Measurements from ENCODE around the gene SSR4.

Gene SSR4

DNA sequence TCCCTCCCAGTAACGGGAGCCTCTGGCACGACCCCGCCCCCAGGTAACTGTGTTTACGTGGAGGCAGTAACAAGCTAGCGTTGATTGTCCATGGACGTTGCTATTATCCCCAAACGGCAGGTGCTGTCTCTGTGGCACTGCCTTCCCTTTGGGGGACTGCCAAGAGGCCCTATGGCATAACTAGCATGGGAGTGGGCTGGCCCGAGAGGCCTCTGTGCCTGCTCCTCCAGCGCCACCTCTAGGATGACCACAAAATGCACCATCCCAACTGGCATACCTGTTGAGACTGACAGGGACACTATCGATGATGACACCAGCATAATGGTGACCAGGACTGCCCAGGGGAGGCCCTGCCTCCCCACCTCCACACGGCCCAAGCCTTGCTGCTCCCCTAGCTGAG, 12.2 kb upstream of the SSR4 start:
- DNase-seq = no peak

DNA sequence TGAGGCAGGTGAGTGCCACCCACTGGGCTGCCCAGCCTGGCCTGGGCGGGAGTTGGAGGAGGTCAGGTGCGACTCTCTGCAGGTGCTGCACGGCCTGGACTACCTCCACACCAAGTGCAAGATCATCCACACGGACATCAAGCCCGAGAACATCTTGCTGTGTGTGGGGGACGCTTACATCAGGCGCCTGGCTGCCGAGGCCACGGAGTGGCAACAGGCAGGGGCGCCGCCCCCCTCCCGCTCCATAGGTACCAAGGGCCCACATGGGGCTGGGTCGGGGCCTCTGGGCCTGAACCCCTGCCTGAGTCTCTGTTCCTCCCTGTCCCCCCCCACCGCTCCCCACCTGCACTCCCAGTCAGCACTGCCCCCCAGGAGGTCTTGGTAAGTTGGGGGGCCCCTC, 11.6 kb upstream of the SSR4 start:
- no peak for DNase-seq

DNA sequence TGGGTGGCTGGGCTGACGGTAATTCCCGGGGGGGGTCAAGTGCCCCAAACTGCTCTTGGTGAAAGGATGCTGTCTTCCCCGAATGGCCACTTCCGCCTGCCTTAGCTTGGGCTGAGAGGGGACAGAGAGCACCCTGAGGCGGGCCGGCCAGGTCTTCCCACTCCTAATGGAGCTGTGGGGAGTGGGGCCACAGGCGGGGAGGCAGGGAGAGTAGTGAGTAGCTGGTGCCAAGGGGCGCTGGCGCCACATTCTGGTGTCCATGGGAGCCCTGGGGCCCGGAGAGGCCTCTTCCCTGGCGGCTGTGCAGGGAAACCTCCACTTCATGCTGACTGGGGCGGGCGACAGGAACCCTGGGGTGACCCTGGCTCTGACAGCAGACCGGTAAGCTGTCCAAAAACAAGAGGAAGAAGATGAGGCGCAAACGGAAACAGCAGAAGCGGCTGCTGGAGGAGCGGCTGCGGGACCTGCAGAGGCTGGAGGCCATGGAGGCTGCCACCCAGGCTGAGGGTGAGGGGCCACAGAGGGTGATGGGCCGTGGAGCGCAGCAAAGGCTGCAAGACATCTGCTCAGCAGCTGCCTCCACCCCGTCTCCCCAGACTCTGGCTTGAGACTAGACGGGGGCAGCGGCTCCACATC, 11.0 kb upstream of the SSR4 start:
- no peak for DNase-seq

DNA sequence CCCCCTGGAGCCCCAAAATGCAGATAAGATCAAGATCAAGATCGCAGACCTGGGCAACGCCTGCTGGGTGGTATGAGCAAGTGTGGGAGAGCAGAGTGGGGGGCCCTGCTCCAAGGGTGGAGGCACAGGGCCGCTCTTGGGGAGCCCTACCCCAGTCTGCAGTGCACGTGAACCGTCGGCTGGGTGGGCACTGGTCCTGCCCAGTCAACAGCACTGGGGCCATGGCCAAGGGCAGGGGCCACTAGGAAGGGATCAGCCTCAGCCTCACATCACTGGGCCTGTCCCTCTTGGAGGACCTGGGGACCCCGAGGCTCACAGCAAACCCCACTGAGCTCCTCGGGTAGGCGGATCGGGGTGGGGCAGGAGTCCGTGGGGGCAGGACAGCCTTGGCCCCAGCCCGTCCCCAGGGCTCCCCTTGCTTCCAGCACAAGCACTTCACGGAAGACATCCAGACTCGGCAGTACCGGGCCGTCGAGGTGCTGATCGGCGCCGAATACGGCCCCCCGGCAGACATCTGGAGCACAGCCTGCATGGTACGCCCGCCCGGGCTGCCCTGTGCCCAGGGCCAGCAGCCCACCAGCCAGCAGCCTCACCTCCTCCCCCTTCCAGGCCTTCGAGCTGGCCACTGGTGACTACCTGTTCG, 10.0 kb upstream of the SSR4 start:
- DNase-seq = no peak

DNA sequence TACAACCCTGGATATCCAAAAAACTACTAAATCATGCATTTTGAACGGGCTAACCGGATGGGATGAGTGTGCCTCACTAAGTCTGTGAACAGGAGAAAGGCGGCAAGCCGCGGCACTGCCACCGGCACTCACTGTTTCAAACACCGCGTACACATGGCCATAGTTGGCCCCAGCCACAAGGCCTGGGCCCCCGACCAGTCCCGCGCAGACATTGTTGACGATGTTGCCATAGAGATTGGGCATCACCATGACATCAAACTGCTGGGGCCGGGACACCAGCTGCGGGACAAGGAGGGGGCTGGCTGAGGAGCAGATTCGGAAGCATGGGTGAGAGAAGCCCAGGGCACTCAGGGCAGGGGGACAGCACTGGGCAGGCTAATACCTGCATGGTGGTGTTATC, 7.8 kb upstream of the SSR4 start:
- no peak for DNase-seq

DNA sequence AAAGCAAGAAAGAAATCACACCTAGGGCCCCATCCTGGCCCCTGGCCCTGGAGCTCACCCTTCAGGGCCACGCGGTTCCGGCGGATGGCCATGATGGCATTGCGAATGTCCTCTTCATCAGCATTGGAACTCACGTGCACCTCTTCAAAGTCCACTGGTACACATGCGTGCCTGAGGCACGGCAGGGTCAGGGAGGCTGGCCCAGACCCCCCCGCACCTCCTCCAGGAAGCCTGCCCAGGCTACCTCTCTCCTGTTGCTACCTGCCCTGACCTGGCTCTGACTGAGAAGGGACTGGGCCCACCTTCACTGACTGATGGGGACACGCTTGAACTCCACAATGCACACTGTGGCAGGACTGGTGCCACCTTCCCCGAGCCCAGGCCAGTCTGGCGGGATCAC, 4.8 kb upstream of the SSR4 start:
- no peak for DNase-seq

DNA sequence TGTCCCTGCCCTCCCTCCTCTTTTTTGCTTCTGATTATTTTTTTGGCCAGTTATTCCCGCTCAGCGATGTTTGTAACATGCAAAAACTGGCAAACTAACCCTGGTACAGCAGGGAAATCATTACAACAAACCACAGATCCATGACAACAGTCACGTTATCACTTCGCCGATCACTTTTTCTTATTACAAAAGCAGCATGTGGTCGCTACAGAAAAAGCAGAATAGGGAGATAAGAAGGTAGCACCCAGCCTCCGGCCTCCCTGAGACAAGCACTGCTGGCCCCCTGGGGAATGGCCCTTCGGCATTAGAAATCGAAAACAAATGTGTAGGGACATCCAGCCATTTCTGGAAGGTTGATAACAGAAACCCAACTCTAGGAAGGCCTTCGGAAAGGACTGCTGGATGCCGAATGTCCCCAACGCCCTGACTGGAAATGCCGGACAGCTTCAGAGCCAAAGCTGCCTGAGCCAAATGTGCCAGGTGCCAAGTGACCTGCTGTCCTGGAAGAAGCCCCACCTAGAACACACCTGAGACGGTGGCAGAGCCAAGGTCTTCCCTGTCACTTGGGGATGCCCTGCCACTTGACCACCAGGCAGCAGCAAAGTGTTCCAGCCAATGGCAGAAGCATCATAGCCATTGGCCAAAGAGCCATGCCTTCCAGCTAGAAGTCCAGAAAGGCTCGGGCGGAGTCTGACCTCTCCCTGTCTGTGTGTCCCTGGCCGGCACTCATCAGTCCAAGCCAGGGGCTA, 3.2 kb upstream of the SSR4 start:
- DNase-seq = no peak

DNA sequence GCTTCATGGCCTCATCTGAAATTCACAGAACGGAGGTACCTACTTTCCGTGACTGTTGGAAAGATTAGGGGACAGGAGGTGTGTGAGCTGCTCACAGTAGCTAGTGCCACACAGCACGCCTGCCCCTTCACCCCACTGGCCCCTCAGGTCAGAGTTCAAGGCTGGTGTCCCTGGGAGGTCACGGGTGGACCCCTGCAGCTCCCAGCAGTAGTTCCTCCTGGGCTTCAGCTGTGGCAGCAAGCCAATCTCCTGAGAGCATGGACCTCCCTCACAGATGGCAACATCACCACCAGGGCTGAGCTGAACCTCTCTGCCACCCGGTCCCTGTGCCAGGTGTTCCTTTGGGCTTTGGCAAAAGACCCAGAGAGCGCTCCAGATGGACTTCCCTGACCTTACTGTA, 2.1 kb upstream of the SSR4 start:
- DNase-seq = no peak

DNA sequence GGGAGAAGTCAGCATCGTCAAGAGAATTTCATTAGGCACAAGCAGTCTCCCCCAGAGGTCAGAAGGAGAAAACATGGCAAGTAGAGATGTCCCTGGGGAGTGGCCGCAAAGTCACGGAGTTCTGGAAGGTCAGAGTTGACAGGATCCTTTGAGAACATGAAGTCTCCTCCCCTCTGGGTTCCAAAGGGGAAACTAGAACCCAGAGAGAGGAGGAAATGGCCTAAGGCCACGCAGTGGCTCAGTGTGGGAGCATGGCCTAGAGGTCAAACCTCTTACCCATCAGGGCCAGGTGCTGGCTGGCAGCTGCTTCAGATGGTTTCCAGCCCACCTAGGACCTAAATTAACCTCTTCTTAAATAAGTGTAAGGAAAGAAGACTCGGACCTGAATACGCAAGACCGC, 1.2 kb upstream of the SSR4 start:
- DNase-seq = no peak

DNA sequence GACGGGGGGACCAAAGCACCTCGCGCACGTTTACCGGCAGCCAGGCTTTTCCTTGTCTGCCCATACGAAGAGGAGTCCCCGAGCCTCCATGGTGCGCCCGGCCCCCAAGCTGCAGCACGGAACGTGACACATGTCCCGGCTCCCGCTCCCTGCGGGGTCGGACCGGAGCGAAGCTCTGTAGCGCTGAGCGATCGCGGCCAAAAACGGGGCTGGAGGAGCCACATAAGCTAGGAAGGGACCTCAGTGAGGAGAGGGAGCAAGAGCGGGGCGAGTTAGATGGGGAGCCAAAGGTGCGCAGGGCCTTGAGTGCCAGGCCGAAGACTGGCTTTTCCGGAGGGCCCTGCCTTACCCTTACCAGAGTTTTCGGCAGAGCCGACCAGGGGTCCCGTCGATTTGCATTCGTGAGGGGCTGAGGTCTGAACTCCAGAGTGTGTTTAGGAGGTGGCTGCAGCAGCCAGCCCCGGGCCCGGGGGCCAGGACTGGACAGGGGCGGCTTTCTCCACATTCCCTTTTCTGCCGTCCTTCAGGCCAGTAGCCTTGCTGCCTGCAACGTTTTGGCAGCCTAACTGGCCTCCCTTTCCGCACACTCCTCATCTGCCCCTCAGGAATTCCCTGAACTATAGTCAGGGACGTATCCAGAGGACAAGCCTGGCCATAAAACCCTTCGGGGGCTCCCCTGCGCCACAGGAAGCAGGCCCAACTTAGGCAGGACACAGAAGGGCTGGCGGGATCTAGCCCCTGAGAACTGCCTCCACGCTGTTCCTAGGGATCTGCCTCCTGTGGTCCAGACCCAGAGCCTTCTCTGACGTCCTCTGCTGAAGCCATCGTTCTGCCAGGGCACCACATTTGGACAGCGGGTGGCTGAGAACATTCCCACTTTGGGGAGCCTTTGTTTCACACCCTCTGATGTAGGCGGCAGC, 689 bp downstream of the SSR4 start:
- no peak for DNase-seq

DNA sequence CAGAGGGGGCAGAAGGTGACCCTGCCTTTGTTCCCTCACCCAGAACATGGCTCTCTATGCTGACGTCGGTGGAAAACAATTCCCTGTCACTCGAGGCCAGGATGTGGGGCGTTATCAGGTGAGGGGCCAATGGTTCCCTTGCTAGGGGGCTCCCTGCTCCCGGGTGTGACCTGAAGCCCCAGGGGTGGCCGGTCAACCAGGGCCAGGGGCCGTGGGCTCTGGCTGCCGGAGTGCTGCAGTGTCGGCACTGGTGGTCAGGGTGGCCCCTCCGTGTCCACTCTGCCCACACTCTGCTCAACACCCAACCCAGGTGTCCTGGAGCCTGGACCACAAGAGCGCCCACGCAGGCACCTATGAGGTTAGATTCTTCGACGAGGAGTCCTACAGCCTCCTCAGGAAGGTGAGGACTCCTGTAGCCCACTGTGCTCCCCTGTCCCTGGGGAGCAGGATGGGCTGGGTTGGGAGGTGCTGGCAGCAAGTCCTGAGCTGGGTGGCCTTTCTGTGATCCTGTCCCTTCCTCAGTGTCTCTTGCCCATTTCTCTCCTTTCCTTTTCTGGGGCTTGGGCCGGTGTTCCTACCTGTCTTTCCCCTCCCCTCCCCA, 3.0 kb downstream of the SSR4 start:
- DNase-seq = no peak

DNA sequence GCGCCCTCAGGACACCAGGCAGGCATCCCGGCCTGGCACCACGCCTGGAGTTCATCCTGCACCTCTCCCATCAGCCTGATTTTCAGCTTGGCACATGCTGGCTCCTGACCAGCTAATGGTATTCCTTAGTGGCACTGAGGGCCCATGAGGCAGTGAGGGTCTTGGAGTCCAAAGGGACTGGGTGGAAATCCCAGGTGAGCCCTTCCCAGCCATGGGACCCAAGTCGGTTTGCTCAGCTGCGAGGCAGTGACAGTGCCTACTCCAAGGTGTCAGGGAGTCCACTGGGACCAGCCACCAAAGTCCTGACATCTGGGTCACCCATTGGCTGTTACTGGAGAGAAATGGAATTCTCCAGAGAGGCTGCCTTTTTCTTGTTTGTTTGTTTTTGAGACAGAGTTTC, 4.9 kb downstream of the SSR4 start:
- DNase-seq = no peak

DNA sequence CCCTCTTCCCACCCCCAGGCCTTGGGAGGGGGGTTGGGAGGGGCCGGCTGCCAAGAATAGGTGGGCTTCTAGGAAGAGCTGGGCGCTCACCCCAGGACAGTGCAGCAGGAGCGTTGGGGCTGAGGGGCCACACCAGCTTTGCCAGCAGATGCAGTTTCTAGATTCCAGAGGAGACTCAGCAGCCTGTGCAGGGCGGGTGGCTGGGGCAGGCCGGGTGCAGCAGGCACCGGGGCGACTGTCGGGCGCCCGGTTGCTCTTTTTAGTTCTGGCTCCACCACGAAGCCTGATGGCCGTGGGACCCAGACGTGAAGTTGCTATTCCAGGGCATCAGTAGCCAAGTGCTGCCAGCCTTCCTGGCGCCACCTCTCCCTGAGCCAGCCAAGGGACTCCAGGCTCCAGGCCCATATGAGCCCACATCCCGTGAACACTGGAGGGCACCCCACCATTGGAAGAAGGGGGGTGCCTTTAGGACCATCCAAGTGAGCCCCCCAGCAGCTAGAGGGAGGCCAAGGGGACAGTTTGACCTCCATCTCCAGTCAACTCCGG, 5.8 kb downstream of the SSR4 start:
- DNase-seq = no peak

DNA sequence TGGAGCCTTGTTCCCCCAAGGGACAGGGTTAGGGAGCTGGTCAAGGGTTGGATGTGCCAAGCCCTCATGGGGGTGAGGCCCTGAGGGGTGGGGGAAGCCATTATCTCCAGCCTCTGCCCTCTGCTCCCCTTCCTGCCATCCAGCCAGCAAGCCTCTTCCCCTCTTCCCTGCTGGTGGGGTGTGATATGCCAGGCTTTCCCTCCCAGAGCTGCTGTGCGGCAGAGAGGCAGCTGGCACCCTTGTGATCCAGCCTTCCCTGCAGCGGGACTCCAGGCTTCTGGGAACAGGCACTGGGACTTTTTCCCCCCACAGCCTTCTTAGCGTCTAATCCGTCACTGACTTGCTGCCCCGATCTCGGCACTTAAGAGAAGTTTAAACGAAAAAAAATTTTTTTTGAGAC, 6.3 kb downstream of the SSR4 start:
- no peak for DNase-seq

DNA sequence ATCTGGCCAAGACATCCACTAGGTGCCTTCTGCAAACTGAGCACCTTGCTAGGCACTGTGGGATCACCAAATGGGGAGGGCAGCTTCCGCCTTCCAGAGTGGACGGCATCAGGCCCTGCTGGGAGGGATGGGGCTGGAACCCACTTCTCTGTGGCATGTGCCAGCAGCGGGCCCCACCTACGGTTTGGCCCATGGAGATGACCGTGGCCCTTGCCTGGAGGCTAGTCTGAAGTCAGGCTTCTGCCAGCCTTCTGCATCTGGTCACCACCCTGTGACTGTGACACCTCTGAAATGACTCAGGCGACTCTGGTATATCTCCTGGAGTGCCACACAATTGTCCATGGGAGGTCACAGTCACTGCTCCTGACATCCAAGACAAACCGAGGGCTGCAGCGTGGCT, 7.2 kb downstream of the SSR4 start:
- no peak for DNase-seq

DNA sequence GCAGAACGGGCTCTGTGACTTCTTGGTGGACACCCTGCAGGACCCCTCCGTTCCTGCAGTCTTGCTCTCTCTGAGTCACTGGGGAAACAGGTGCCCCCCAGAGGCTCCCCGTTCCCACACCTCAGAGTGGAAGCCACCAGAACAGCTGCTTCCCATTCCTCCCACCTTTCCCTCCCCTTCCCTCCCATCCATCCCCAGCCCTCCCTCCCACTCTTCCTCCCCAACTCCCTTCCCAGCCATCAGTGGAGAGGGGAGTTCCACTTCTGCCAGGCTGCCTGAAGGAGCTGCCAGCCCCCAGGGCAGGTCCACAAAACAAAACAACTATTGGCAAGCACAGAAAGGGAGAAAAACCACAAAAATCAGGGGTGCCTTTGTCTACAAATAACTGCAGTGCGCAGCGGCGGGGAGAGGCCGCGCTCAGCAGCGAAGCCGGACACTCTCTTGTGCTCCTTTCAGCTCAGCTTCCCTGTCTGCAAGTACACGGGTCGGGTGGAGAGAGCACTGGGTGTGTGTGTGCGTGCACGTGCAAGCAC, 8.1 kb downstream of the SSR4 start:
- no peak for DNase-seq

DNA sequence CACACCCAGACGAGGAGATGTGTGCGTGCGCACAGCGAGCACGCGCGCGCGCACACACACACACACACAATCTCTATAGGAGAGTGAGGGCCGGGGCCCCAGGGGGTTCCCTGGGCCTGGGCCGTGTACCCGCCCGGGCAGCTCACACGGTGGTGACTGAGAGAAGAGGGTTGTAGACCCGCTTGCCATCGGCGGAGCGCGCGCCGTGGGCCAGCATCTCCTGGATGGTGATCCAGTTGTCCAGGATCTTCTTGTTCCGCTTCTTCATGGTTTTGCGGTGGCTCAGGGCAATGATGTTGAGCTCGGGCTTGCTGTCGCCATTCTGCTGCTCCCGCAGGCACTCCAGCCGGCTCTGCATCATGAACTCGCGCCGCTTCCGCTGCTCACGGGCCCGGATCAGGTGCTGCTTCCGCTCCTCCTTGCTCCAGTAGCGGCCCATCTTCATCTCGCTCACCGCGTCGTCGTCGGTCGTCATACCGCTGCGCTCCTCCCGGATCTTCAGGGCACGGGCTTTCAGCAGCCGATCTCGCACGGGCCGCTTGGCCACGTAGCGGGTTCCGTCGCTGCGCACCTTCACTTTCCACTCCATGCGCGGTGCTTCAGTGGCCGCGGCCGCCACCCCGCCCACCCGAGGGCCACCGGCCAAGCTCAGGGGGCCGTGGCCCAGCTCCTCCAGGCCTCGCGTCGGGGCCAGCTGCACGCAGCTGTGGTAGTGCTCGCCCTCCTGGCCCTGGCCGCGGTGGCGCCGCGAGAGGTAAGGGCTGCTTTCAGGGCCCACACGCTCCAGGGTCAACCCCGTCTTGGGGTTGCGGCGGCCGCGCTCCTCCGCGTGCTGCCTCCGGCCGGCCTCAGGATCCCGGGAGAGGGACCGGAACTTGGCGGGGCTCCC, 9.0 kb downstream of the SSR4 start:
- DNase-seq = no peak

DNA sequence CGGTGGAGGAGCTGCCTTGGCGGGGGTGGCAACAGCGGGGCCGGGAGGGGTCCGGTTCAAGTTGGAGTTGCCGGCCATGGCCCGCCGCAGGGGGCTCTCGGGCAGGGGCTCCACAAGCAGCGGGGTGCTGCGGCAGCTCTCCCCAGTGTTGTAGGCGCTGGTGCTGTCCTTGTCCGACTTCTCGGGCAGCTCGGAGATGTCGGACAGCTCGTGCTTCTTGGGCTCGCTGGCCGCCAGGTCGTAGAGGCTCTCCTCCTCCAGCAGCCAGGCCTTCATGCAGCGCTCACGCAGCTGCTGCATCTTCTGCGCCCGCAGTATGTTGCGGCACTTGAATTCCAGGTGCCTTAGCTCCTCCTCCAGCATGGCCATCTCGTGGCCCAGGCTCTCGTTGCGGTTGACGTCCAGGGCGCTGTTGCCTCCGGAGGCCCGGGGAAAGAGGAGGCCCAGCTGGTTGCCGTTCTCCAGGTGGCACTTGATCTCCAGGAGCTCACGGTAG, 9.7 kb downstream of the SSR4 start:
- DNase-seq = no peak

DNA sequence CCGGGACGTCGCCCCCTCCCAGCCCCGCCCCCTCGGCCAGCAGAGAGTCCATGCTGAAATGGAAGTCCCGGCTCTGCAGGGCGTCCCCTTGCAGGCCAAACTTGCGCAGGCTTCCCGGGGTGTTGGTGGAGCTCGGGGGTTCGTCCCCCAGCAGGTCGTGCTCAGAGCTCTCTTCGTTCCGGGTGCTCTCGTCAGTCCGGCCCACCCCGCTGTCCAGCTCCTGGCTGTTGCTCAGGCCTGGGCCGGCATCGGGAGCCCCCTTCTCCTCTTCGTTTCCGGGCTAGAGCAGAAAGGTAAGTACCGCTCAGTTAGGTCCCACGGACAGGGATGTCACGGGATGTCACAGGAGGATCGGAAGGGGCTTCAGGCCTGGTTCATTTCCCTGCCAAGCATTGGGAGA, 10.2 kb downstream of the SSR4 start:
- no peak for DNase-seq

DNA sequence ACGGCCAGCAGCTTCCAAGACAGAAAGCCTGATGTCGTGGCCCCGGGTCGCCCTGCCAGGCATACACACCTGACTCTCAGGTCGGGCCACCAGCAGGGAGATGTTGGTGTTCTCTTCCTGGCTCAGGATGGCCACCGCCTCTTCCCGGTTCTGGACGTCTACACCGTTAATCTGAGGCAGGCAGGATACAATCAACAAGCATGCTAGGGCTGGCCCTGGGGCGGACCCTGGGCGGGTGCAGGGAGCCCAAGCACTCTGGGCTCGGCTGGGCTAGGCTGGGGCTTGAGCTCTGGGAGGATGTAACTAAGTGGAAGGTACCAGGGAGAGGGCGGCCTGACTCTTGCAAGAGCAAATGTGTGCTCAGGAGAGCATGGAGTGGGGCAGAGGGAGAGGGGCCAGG, 11.0 kb downstream of the SSR4 start:
- DNase-seq = no peak

DNA sequence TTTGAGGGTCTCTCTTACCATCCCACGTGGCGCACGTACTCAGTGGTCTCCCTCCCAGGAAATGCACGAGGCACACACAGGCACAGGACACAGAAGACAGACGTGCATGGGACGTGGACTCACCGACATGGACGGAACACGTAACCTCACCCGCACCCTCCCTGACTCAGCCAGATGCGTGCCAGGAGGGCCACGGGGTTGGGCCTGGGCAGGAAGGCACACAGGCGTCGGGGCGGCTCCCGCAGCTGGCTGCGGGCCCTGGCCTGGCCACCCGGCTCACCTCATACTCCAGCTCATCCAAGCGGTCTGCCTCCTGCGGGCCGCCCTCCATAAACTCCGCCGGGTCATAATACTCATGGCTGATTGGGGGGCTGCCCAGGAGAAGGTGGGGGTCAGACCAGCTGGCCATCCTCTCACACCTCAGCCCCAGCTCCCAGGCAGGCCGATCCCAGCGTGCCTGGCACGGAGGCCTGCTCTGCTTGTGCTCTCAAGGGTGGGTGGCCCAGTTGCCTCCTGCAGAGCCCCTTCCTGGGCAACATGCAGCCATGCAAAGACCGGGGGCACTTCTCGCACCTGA, 12.6 kb downstream of the SSR4 start:
- no peak for DNase-seq

All from stimulated activated CD4-positive, alpha-beta T cell treated with anti-CD3 and anti-CD28 coated beads, Interleukin-15, amount 100 ng/mL, for 24 hours (primary cell).